ENCODE data around the gene SENP8.

SENP8 gene

DNA sequence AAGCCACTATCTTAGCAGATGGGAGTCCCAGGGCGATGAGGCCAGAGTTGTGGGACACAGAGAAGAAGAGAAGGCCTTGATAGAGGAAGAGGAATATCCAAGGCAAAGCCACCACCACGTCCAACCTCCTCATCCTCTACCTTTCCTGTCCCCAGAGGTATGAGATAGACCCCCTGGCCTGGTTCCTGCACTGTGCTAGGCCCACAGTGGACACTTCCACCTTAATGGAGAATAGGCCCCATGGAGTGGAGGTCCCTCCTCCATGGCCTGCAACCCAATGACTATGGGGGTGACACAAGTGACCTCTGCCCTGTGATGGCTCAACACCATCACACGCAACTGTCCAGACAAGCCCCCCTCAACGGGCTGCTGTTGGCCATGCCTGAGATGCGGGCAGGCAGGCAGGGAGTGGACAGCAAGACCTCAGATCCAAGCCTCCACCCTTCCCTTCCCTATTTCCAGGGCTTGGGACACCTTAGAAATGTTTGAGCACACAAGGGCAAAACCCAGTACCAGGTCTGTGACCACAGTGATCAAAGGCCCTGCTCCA is 42.6 kb downstream of the SENP8 start:
- no peak for DNase-seq (ENCODE audit: extremely low read depth, low read depth)
- no peak overlapping the region for H3K4me3 ChIP-seq (replicated peaks; ENCODE audit: low read depth, low read length)
- TF ChIP-seq, protein P1, sequence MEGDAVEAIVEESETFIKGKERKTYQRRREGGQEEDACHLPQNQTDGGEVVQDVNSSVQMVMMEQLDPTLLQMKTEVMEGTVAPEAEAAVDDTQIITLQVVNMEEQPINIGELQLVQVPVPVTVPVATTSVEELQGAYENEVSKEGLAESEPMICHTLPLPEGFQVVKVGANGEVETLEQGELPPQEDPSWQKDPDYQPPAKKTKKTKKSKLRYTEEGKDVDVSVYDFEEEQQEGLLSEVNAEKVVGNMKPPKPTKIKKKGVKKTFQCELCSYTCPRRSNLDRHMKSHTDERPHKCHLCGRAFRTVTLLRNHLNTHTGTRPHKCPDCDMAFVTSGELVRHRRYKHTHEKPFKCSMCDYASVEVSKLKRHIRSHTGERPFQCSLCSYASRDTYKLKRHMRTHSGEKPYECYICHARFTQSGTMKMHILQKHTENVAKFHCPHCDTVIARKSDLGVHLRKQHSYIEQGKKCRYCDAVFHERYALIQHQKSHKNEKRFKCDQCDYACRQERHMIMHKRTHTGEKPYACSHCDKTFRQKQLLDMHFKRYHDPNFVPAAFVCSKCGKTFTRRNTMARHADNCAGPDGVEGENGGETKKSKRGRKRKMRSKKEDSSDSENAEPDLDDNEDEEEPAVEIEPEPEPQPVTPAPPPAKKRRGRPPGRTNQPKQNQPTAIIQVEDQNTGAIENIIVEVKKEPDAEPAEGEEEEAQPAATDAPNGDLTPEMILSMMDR (IDR thresholded peaks at IDR 0.05; ENCODE audit: low read depth, low read length, missing control alignments): no peak

DNA sequence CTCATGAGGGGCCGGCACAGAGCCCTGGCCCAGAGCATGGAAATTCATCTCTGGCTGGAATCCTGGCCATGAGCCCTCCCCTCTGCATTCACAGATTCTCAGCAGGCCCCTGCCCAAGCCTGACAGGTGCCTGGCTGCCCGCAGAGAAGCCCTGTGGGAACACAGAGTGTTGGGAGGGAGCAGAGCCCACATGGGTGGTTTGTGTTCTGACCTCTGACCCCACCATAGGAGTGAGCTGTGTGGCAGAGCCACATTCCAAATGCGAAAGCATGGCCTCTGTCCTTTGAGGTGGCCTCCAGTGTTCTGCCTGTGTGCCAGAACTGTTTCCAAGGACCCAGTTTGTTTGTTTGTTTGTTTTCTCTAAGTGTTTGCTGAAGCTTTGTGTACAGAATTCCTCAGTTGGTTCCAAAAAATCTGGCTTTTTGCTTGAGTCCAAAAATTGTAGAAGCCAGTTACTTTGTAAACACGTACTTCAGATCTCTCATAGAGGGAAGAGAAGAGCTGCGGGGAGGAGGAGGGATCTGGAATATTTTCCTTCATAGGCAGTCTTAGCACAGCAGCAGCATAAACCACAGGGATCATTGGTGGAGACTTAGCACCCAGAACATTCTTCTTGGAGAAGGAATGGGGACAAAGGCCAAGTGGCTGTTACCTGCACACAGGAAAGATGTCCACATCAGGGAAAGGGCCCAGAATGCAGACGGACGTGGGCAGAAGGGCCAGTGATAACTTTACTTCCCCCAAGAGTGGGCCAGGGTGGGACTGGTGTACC is 43.3 kb downstream of the SENP8 start:
- no peak for DNase-seq (ENCODE audit: extremely low read depth, low read depth)
- TF ChIP-seq, protein P1 (IDR thresholded peaks at IDR 0.05; ENCODE audit: low read depth, low read length, missing control alignments): no peak
- H3K4me3 ChIP-seq (replicated peaks; ENCODE audit: low read depth, low read length): no peak overlapping the region

DNA sequence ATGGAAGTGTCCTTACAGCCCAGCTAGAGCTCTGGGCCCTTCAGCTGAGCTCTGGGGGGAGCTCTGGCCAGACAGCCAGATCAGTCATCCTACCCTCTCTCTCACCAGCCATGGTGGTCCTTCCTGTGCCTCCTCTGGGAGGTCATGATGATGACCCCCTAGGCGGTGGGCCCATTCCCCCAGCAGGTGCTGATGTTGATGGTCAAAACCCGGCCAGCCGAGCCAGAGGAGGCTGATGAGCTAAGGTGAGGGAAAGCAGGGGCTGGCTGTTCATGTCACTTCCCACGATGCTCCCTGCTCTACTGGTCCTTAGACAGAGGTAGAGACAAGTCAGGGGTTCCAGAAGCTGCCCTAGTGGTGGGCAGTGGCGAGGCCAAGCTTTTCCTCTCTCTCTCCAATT is 44.4 kb downstream of the SENP8 start:
- H3K4me3 ChIP-seq (replicated peaks; ENCODE audit: low read depth, low read length): no peak overlapping the region
- TF ChIP-seq, protein P1 (IDR thresholded peaks at IDR 0.05; ENCODE audit: low read depth, low read length, missing control alignments): no peak
- no peak for DNase-seq (ENCODE audit: extremely low read depth, low read depth)

DNA sequence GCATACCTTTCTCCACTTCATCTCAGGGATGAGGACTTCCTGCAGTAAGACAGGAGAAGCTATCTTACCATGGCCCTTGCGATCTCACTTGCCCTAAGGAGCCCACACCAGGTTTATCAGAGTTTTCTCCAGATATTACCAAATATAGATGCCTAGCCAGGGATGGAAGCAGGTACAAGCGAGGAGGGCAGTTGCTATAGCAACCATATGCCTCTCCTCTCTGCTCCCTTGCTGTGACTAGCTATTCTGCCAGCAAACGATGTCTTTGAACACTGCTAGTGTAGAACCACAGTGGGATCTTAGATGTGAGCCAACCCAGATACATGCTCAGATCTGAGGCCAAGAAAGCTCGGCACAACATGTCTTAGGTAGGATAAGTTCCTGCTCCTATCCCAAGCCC is 45.5 kb downstream of the SENP8 start:
- TF ChIP-seq, protein P1 (IDR thresholded peaks at IDR 0.05; ENCODE audit: low read depth, low read length, missing control alignments): no peak
- DNase-seq (ENCODE audit: extremely low read depth, low read depth): no peak
- H3K4me3 ChIP-seq (replicated peaks; ENCODE audit: low read depth, low read length): no peak overlapping the region

DNA sequence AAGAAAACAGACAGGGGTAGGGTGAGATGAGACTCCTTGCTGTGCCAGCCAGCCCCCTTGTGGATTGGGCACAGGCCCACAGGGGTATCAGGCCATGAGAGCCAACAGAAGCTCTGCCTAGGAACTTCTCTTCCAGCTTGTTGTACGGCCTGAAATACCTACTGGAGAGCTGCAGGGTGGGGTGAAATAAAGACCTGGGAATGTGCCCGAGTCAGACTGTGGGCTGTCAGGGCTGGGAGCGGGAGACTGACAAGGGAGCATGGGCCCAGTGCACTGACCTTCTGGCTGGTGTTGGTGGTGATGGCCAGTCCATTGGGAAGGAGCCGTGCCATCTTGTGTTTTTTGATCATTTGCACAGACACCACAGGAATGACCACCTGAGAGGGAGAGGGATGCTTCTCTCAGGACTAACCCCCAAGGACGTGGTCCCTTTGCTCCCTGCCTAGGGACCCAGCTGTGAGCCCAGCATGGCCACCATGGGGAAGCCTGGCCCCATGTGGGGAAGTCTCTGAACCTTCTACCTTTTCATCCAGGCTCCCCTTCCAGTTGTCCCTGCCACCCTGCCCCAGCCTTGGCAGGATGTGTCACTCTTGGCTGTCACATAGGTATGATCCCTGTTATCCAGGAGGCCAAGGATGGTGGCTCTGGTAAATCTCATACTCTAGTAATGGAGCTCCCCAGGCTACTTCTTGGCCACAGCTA is 48.7 kb downstream of the SENP8 start:
- TF ChIP-seq, protein P1 (IDR thresholded peaks at IDR 0.05; ENCODE audit: low read depth, low read length, missing control alignments): no peak
- DNase-seq (ENCODE audit: extremely low read depth, low read depth): no peak
- H3K4me3 ChIP-seq (replicated peaks; ENCODE audit: low read depth, low read length): no peak overlapping the region

DNA sequence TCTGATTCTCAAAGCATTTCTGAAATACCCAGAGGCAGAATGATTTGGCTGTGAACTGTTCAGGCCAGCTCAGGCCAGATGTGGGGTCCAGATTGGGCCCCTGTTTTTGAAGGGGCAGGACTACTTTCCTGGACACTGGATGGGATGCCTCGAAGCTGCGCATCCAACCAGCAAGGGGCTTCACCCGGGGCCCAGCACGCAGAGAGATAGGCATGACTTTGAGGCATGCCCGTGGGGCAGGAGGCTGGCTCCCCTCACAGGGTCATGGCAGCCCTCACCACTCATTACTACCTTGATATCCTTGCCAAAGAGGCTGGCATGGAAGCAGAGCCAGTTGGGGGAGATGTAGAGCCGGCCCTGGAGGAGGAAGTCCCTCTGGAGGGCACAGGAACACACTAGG is 49.2 kb downstream of the SENP8 start:
- TF ChIP-seq, protein P1 (IDR thresholded peaks at IDR 0.05; ENCODE audit: low read depth, low read length, missing control alignments): no peak
- H3K4me3 ChIP-seq (replicated peaks; ENCODE audit: low read depth, low read length): no peak overlapping the region
- DNase-seq (ENCODE audit: extremely low read depth, low read depth): no peak
